Skeletal muscle satellite cell (primary cell): ENCODE results near the gene DYNC1H1.
A peak's percentile ranks its signal among the peaks of the same experiment; 100 is the strongest.
"Not testable (repeated sequence)": the region's sequence is repeated elsewhere in the genome, so short reads cannot be mapped to it uniquely, and the experiment has no call there.

Source experiments
- H3K27me3 ChIP-seq: 2 replicates; pipeline ENCODE4 v1.7.0; 2013; ENCODE audit warnings: low read length; ENCODE audit not compliant: control insufficient read depth, insufficient read depth
- H3K36me3 ChIP-seq: 2 replicates; pipeline ENCODE4 v1.7.0; 2013; ENCODE audit warnings: mild to moderate bottlenecking, control low read depth, low read length; ENCODE audit not compliant: insufficient read depth
- H3K4me1 ChIP-seq: 2 replicates; pipeline ENCODE4 v1.7.0; 2013; ENCODE audit warnings: low read length; ENCODE audit not compliant: control insufficient read depth, insufficient read depth
- H3K4me2 ChIP-seq: 2 replicates; pipeline ENCODE4 v1.7.0; 2013; ENCODE audit warnings: mild to moderate bottlenecking, low read length
- H3K4me3 ChIP-seq: 2 replicates; pipeline ENCODE4 v1.7.0; 2013; ENCODE audit warnings: low read length
- H3K9ac ChIP-seq: 2 replicates; pipeline ENCODE4 v1.7.0; 2013; ENCODE audit warnings: mild to moderate bottlenecking, low read depth, low read length, moderate library complexity
- H3K9me3 ChIP-seq: replicated peaks from 2 replicates; pipeline ENCODE4 v1.7.0; 2013; ENCODE audit warnings: mild to moderate bottlenecking, control low read depth, low read length

The DYNC1H1 gene

GRCh38 chr14:102080183-102081080 lies 116.1 kb downstream of the DYNC1H1 start:
- H3K4me2 ChIP-seq = no peak overlapping the region
- no peak overlapping the region for H3K9ac ChIP-seq
- H3K4me3 ChIP-seq = no peak overlapping the region
- H3K36me3 ChIP-seq = peaks cover 68% of the 10 kb centered on the region
- no peaks in the 10 kb centered on the region for H3K9me3 ChIP-seq
- no peaks in the 10 kb centered on the region for H3K27me3 ChIP-seq
- H3K4me1 ChIP-seq = peaks cover 26% of the 10 kb centered on the region

DNA sequence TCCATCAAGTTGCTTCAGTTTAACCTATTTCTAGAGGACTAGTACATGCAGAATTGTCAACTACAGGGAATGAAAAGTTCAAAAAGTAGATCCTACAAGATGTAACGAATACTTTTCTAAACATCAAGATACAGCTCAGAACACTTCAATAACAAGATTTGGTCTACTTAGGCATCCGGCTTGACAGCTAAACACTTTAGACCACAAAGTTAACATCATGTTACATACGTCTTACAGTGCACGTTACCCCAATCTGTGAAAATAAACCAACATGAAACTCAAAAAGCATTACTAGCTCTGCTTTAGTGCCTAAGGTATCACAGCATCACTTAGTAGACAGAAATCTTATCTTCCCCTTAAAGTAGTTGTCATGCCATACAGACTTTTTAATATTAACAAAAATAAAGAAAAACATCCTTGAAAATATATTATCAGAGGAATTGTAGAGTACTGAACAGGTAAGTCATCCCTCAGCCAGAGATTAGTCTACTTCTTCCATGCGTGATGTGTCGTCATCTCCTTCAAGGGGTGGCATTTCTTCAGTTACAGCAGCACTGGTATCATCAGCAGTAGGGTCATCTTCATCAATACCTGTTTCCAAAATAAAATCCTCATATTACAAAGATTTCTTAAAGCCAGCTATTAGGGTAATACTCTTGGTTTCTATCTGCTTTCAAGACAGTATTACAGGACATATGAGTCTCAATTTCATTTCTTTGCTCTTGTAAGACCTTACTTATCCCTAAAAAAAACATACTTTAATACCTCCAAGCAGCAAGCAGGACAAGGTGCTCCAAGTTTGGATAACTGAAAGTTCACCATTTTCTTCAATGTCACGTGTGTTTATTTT lies 117.1 kb downstream of the DYNC1H1 start:
- H3K4me2 ChIP-seq = no peak overlapping the region
- H3K9me3 ChIP-seq = no peaks in the 10 kb centered on the region
- peaks cover 75% of the 10 kb centered on the region for H3K36me3 ChIP-seq
- no peak overlapping the region for H3K9ac ChIP-seq
- H3K4me3 ChIP-seq = no peak overlapping the region
- H3K27me3 ChIP-seq = no peaks in the 10 kb centered on the region
- peaks cover 29% of the 10 kb centered on the region for H3K4me1 ChIP-seq

DNA sequence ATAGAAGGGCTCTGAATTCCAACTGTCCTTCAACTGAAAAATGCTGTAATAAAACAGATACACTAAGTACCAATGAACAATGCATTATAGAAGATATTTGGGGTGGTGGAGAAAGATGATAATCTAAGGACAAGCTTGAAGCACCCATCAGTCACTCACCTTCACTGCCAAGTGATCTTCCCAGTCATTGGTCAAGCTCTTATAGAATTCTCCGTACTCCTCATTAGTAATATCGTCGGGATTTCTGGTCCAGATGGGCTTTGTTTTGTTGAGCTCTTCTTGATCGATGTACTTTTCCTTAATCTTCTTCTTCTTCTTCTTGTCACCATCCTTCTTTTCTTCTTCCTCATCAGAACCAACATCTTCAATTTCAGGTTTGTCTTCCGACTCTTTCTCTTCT lies 120.1 kb downstream of the DYNC1H1 start:
- not testable (repeated sequence) for H3K9me3 ChIP-seq, H3K9ac ChIP-seq, H3K27me3 ChIP-seq
- peaks cover 40% of the 10 kb centered on the region for H3K4me1 ChIP-seq
- H3K36me3 ChIP-seq = peaks cover 67% of the 10 kb centered on the region
- H3K4me2 ChIP-seq = peak overlapping the region; percentile 94
- peak overlapping the region; percentile 89 for H3K4me3 ChIP-seq

- peak overlapping the region; percentile 94 for H3K4me2 ChIP-seq
- peaks cover 63% of the 10 kb centered on the region for H3K36me3 ChIP-seq
- no peaks in the 10 kb centered on the region for H3K9me3 ChIP-seq
- no peaks in the 10 kb centered on the region for H3K27me3 ChIP-seq
- peaks cover 40% of the 10 kb centered on the region for H3K4me1 ChIP-seq
- peak overlapping the region; percentile 99 for H3K9ac ChIP-seq
- peak overlapping the region; percentile 89 for H3K4me3 ChIP-seq
These were observed 120.6 kb downstream of the DYNC1H1 start for GRCh38 chr14:102084931-102085330.

DNA sequence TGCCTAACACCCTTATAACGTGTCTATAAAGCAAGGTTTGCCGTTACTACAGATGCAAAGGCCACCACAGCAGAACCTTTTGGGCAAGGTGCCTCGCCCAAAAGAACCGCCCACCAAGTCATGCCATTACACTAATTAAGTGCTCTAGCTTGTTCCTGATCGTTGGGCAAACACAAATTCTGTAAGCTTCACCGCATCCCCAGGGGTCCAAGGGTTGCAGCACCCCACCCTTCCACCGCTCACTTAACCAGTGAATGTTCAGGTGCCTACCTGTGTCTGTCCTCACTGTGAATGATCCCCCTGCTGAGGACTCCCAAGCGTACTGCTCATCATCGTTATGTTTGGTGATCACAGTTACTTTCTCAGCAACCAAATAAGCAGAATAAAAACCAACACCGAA lies 121.1 kb downstream of the DYNC1H1 start:
- H3K9me3 ChIP-seq = no peaks in the 10 kb centered on the region
- peak overlapping the region; percentile 94 for H3K4me2 ChIP-seq
- H3K4me3 ChIP-seq = peak overlapping the region; percentile 89
- peaks cover 40% of the 10 kb centered on the region for H3K4me1 ChIP-seq
- peak overlapping the region; percentile 99 for H3K9ac ChIP-seq
- H3K27me3 ChIP-seq = no peaks in the 10 kb centered on the region
- H3K36me3 ChIP-seq = peaks cover 57% of the 10 kb centered on the region

DNA sequence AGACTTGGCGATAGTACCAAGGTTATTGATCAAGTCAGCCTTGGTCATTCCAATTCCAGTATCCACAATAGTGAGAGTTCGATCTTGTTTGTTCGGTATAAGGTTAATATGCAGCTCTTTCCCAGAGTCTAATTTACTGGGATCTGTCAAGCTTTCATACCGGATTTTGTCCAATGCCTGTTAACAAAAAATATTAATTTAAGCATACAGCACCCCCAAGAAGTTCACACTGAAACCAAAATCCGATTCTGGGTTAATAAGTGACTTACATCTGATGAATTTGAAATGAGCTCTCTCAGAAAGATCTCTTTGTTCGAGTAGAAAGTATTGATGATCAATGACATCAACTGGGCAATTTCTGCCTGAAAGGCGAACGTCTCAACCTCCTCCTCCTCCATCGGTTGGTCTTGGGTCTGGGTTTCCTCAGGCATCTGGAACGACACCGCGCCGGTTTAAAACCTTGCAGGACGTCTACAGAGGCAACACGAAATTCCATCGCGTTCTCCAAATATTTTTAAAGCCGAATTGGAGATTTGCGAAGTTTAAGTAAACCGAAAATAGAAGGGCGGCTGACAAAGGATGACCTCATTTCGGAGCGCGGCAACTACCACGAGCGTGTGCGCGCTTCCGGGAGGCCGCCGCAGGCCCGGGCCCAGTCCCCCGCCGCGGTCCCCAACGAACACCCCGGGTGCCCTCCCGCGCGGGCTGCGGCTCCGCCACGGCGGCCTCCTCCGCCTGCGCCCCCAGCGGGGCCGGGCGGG lies 121.8 kb downstream of the DYNC1H1 start:
- Histone ChIP-seq H3K4me3 (peak overlapping the region; percentile 89), H3K9ac (peak overlapping the region; percentile 99), H3K4me1 (peaks cover 40% of the 10 kb centered on the region), H3K27me3 (no peaks in the 10 kb centered on the region), H3K9me3 (no peaks in the 10 kb centered on the region), H3K36me3 (peaks cover 51% of the 10 kb centered on the region), H3K4me2 (peak overlapping the region; percentile 94)

- Histone ChIP-seq H3K4me1 (peaks cover 39% of the 10 kb centered on the region), H3K9me3 (no peaks in the 10 kb centered on the region), H3K4me3 (peak overlapping the region; percentile 89), H3K9ac (peak overlapping the region; percentile 99), H3K36me3 (peaks cover 46% of the 10 kb centered on the region), H3K27me3 (no peaks in the 10 kb centered on the region), H3K4me2 (peak overlapping the region; percentile 94)
These were observed 122.3 kb downstream of the DYNC1H1 start for GRCh38 chr14:102086709-102086971.

- H3K4me2 ChIP-seq = peak within 1 kb of the TSS; percentile 94
- peak within 1 kb of the TSS; percentile 89 for H3K4me3 ChIP-seq
- H3K27me3 ChIP-seq = no peaks in the 10 kb centered on the region
- peaks cover 37% of the 10 kb centered on the region for H3K4me1 ChIP-seq
- peaks cover 40% of the 10 kb centered on the region for H3K36me3 ChIP-seq
- peak within 1 kb of the TSS; percentile 99 for H3K9ac ChIP-seq
- no peaks in the 10 kb centered on the region for H3K9me3 ChIP-seq
These were observed 122.8 kb downstream of the DYNC1H1 start, which contains the start of gene HSP90AA1 for GRCh38 chr14:102086972-102087761. Gene HSP90AA1 (minus strand): TSS chr14:102087044. CDS start chr14:102086378, 666 bp downstream.

- no peaks in the 10 kb centered on the region for H3K9me3 ChIP-seq
- H3K36me3 ChIP-seq = peaks cover 35% of the 10 kb centered on the region
- no peaks in the 10 kb centered on the region for H3K27me3 ChIP-seq
- peak overlapping the region; percentile 91 for H3K9ac ChIP-seq
- H3K4me3 ChIP-seq = peak overlapping the region; percentile 86
- H3K4me1 ChIP-seq = peaks cover 37% of the 10 kb centered on the region
- peak overlapping the region; percentile 93 for H3K4me2 ChIP-seq
These were observed 123.3 kb downstream of the DYNC1H1 start for GRCh38 chr14:102087762-102088011.

DNA sequence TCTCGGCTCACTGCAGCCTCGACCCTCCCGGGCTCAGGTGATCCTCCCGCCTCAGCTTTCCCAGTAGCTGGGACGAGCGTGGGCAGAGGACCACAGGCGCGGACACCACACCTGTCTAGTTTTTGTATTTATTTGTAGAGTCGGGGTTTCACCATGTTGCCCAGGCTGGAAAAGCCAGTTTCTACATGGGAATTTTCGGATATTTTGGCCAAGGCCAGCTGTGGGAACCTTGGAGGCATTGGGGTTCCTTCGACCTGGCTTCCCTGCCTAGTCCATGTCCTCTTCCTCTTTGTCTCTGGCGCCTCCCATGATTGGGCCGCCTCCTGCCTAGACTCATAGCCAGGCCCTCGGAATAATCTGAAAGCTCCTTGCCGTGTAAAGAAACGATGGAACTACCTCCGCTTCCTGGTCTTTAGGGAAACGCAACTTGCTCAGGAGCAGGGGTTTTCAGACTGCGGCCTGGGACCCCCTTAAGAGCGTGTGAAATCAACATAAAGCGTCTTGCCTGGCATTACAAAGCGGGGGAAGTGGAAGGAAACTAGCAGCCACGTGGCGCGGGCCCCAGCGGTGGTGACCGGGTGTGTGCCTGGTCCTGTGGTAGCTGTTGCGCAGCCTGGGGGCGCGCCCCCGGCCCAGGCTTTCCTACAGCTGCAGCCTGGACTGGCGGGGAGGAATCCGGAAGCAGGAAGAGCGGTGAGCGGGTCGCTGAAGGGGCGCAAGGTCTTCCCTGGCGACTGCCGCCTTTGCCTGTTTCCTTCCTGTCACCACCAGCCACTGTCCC lies 123.8 kb downstream of the DYNC1H1 start:
- peak overlapping the region; percentile 91 for H3K9ac ChIP-seq
- peaks cover 30% of the 10 kb centered on the region for H3K36me3 ChIP-seq
- H3K4me1 ChIP-seq = peaks cover 34% of the 10 kb centered on the region
- H3K4me3 ChIP-seq = peak overlapping the region; percentile 86
- H3K9me3 ChIP-seq = no peaks in the 10 kb centered on the region
- H3K27me3 ChIP-seq = no peaks in the 10 kb centered on the region
- H3K4me2 ChIP-seq = peak overlapping the region; percentile 93
